Fibroblast of upper back skin (primary cell): Measurements from ENCODE around the gene ARHGAP23.
"Not testable (repeated sequence)": the region's sequence is repeated elsewhere in the genome, so short reads cannot be mapped to it uniquely, and the experiment has no call there.

Source experiments
- DNase-seq: peaks from one replicate; pipeline ENCODE4 v3.0.0-alpha.2; 2013

ARHGAP23 gene

GRCh38 chr17:38421871-38422827 is 6.1 kb upstream of the ARHGAP23 start:
- DNase-seq = no peak

- no peak for DNase-seq
Measured at GRCh38 chr17:38424297-38424972, 3.8 kb upstream of the ARHGAP23 start.

GRCh38 chr17:38425031-38425430 is 3.2 kb upstream of the ARHGAP23 start:
- no peak for DNase-seq

GRCh38 chr17:38425744-38426143 is 2.5 kb upstream of the ARHGAP23 start:
- no peak for DNase-seq

GRCh38 chr17:38426441-38426840 is 1.8 kb upstream of the ARHGAP23 start:
- no peak for DNase-seq

GRCh38 chr17:38427160-38427949 is 909 bp upstream of the ARHGAP23 start:
- no peak for DNase-seq

- DNase-seq = peak; percentile 43
Measured at GRCh38 chr17:38428643-38429371, 543 bp downstream of the ARHGAP23 start.

- no peak for DNase-seq
Measured at GRCh38 chr17:38429476-38430100, 1.3 kb downstream of the ARHGAP23 start.

- peak; percentile 37 for DNase-seq
Measured at GRCh38 chr17:38430316-38430715, 2.1 kb downstream of the ARHGAP23 start.

GRCh38 chr17:38430822-38431221 is 2.6 kb downstream of the ARHGAP23 start:
- no peak for DNase-seq

- DNase-seq = no peak
Measured at GRCh38 chr17:38431346-38432145, 3.3 kb downstream of the ARHGAP23 start.

GRCh38 chr17:38434178-38434665 is 6.0 kb downstream of the ARHGAP23 start:
- no peak for DNase-seq

GRCh38 chr17:38435795-38436194 is 7.5 kb downstream of the ARHGAP23 start:
- no peak for DNase-seq

- DNase-seq = no peak
Measured at GRCh38 chr17:38436386-38436785, 8.1 kb downstream of the ARHGAP23 start.

GRCh38 chr17:38437313-38437712 is 9.0 kb downstream of the ARHGAP23 start:
- DNase-seq = not testable (repeated sequence)

- DNase-seq = no peak
Measured at GRCh38 chr17:38439436-38439835, 11.2 kb downstream of the ARHGAP23 start.

GRCh38 chr17:38440614-38441397 is 12.5 kb downstream of the ARHGAP23 start:
- no peak for DNase-seq

GRCh38 chr17:38441429-38442061 is 13.3 kb downstream of the ARHGAP23 start:
- no peak for DNase-seq

- DNase-seq = peak; percentile 17
Measured at GRCh38 chr17:38442548-38442947, 14.3 kb downstream of the ARHGAP23 start.
